ENCODE data around the gene GCSAM. TPM values are rescaled to one million over a fixed set of nuclear protein-coding genes. Genes with fewer than 3 reads are reported as not detected.
A peak's percentile ranks its signal among the peaks of the same experiment; 100 is the strongest.

GCSAM gene
- total RNA-seq, 2 experiments from 2014 or later, result 7.5 to 8.5 TPM

- Mint-ChIP-seq H3K9me3 (peaks cover 2% of the 10 kb centered on the region), H3K27me3 (peaks cover 1% of the 10 kb centered on the region), H3K4me1 (peaks cover 22% of the 10 kb centered on the region), H3K36me3 (peaks cover 5% of the 10 kb centered on the region), H3K27ac (no peak overlapping the region), H3K4me3 (no peak overlapping the region)
- no peak for DNase-seq
Observed at GRCh38 chr3:112096176-112096575, 36.9 kb downstream of the GCSAM start.

- peaks cover 24% of the 10 kb centered on the region for H3K4me1 Mint-ChIP-seq
Observed at GRCh38 chr3:112095731-112096130, 37.3 kb downstream of the GCSAM start.

GRCh38 chr3:112093180-112093522 lies 39.9 kb downstream of the GCSAM start:
- Mint-ChIP-seq H3K27me3 (peaks cover 18% of the 10 kb centered on the region), H3K36me3 (peaks cover 3% of the 10 kb centered on the region), H3K9me3 (peaks cover under 1% of the 10 kb centered on the region), H3K4me3 (no peak overlapping the region), H3K27ac (peak overlapping the region; percentile 12), H3K4me1 (peaks cover 28% of the 10 kb centered on the region)
- no peak for DNase-seq

More at GRCh38 chr3:112095731-112096130, 37.3 kb downstream of the GCSAM start:
- peaks cover 2% of the 10 kb centered on the region for H3K9me3 Mint-ChIP-seq
- peaks cover 4% of the 10 kb centered on the region for H3K27me3 Mint-ChIP-seq
- H3K36me3 Mint-ChIP-seq, result peaks cover 5% of the 10 kb centered on the region
- DNase-seq, result no peak
- H3K4me3 Mint-ChIP-seq, result no peak overlapping the region
- H3K27ac Mint-ChIP-seq, result no peak overlapping the region

- Mint-ChIP-seq H3K27me3 (peaks cover 23% of the 10 kb centered on the region), H3K4me1 (peaks cover 30% of the 10 kb centered on the region), H3K4me3 (no peak overlapping the region)
Observed at GRCh38 chr3:112092496-112093179, 40.4 kb downstream of the GCSAM start.

GRCh38 chr3:112090887-112091586 lies 42.0 kb downstream of the GCSAM start:
- no peak overlapping the region for H3K27ac Mint-ChIP-seq
- peaks cover 36% of the 10 kb centered on the region for H3K4me1 Mint-ChIP-seq
- H3K27me3 Mint-ChIP-seq, result peaks cover 35% of the 10 kb centered on the region
- no peak overlapping the region for H3K4me3 Mint-ChIP-seq
- peaks cover 3% of the 10 kb centered on the region for H3K36me3 Mint-ChIP-seq
- no peak for DNase-seq
- H3K9me3 Mint-ChIP-seq, result no peaks in the 10 kb centered on the region

More at GRCh38 chr3:112092496-112093179, 40.4 kb downstream of the GCSAM start:
- no peak for DNase-seq
- Mint-ChIP-seq H3K27ac (no peak overlapping the region), H3K36me3 (peaks cover 3% of the 10 kb centered on the region), H3K9me3 (no peaks in the 10 kb centered on the region)

DNA sequence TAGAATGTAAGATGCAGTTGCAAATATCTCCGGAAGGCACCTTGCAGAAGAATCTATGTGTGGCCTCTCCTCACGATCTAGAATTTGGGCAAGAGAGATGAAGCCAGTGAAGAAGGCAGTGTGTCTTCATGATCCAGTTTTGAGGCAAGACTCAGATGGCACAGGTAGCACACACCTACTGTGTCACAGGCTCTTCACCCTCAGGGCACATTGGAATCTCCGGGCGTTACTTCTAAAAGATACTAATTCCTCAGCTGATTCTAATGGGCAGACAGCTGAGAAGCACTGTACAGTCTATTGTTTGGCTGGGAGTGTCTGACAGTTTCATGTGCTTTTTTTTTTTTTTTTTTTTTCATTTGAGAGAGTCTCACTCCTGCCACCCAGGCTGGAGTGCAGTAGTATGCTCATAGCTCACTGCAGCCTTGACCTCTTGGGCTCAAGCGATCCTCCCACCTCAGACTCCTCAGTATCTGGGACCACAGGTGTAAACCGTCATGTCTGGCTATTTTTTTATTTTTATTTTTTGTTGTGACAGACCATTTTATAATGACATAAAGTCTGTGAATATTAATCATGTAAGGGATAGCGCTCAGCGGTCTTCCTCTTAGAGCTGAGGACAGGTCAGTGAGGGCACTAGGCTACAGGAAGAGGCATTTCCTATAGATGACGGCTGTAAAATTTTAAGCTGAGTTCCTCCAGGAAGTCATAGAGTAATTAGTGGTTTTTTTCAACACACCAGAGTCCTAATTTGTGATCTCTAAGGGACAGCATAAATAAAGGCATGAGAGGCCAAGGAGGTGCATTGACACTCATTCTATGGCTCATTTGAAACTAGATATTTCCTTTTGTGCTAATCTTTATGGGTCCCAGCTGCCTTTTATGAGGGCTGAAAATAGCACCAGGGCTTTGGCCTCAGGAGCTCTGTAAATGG lies 42.8 kb downstream of the GCSAM start:
- H3K36me3 Mint-ChIP-seq, result peaks cover 3% of the 10 kb centered on the region
- peaks cover 35% of the 10 kb centered on the region for H3K27me3 Mint-ChIP-seq
- no peak overlapping the region for H3K4me3 Mint-ChIP-seq
- no peak for DNase-seq
- no peaks in the 10 kb centered on the region for H3K9me3 Mint-ChIP-seq
- H3K4me1 Mint-ChIP-seq, result peaks cover 38% of the 10 kb centered on the region
- H3K27ac Mint-ChIP-seq, result no peak overlapping the region

DNA sequence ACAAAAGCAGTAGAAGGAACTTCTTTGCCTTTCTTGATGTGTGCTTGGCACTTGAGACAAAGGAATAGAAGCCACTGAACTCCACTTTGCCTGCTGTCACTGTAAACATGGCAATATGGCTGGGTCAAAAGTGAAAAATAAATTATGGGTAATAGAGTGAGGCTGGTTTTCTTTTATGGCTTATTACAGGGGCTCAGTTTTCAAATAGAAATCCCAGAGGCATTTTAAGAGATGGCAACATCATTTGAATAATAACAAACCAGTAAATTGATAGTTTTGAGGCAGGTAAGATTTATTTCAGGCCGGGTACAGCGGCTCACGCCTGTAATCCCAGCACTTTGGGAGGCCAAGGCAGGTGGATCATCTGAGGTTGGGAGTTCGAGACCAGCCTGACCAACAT lies 44.1 kb downstream of the GCSAM start:
- Mint-ChIP-seq H3K9me3 (no peaks in the 10 kb centered on the region), H3K4me3 (no peak overlapping the region), H3K4me1 (peaks cover 38% of the 10 kb centered on the region), H3K27me3 (peaks cover 35% of the 10 kb centered on the region), H3K27ac (no peak overlapping the region), H3K36me3 (peaks cover 1% of the 10 kb centered on the region)
- no peak for DNase-seq

GRCh38 chr3:112087746-112088145 lies 45.3 kb downstream of the GCSAM start:
- no peak overlapping the region for H3K27ac Mint-ChIP-seq
- no peak for DNase-seq

DNA sequence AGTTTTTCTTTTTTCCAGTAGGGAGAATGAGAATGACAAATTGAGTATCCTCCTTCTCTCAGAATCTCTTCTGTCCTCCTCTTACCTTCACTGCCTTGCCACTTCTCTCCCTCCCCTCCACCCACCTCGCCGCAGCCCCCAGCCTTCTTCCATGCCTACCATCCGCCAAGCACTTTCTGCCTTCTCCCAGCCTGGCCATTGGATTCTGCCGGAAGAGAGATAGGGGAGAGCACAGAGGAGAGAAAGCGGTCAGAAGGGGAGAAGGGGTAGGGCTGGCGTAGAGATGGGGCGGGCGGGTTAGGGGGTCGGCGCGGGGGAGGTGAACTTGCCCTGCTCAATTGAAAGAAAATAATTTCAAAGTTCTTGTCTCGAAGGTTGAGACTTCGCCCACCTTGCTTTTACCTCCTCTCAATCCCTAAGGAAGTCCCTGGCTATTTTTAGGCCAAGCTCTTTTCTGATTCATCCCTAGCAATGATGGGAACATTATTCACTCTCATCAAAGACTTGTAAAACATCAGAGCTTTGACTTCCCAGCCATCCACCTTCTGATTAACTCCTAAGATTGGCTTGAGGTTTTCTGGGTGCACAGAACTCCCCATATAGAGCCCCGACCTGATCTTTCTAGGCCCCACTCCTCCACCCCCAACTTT lies 46.0 kb downstream of the GCSAM start:
- no peak for DNase-seq
- Mint-ChIP-seq H3K9me3 (no peaks in the 10 kb centered on the region), H3K4me3 (peak overlapping the region; percentile 82), H3K4me1 (peaks cover 25% of the 10 kb centered on the region), H3K36me3 (no peaks in the 10 kb centered on the region), H3K27ac (no peak overlapping the region), H3K27me3 (peaks cover 35% of the 10 kb centered on the region)

More at GRCh38 chr3:112087746-112088145, 45.3 kb downstream of the GCSAM start:
- Mint-ChIP-seq H3K4me1 (peaks cover 31% of the 10 kb centered on the region), H3K9me3 (no peaks in the 10 kb centered on the region), H3K36me3 (peaks cover 1% of the 10 kb centered on the region), H3K27me3 (peaks cover 35% of the 10 kb centered on the region), H3K4me3 (no peak overlapping the region)

DNA sequence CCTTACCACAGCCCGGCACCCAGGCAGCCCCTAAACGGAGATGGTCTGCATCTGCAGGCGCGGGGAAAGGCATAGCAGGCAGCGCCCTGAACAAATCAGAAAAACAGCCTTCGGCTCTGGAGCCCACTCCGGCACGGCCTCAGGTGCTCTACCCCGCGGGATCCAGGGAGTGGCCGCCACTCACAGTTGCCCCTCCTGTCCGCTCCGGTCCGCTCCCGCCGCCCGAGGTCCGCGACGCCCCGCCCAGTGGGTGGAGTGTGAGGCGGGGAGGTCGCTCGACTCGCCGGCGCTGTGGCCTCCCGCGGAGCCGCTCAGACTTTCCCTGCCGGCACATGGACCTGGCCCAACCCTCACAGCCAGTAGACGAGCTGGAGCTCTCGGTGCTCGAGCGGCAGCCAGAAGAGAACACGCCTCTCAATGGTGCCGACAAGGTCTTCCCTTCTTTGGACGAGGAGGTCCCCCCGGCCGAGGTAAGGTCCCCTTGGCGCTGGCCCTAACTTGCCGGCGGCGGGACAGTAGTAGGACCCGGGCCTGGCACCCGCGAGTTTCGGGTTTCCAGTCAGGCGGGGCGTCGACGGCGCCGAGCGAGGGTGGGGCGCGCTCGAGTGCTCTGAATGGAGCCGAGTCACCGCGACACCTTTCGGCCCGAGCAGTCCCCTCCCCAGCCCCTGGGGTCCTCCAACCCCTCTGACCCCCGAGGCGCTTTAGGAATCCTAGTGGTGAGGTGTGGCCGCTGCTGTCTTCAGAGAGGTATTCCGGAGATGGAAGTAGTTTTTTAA lies 46.8 kb downstream of the GCSAM start, which contains the start of gene C3orf52:
Gene C3orf52, plus strand, starts transcription at position 314 of the 779 bp plus-strand sequence. Its CDS starts 19 bp downstream, at position 333.
- peaks cover 35% of the 10 kb centered on the region for H3K27me3 Mint-ChIP-seq

GRCh38 chr3:112085735-112086075 lies 47.3 kb downstream of the GCSAM start:
- Mint-ChIP-seq H3K9me3 (no peaks in the 10 kb centered on the region), H3K27ac (no peak overlapping the region), H3K4me1 (peaks cover 22% of the 10 kb centered on the region), H3K36me3 (no peaks in the 10 kb centered on the region), H3K27me3 (peaks cover 31% of the 10 kb centered on the region), H3K4me3 (peak overlapping the region; percentile 82)
- no peak for DNase-seq

More for the DNA sequence above, 46.8 kb downstream of the GCSAM start, which contains the start of gene C3orf52:
- DNase-seq, result peak; percentile 74
- Mint-ChIP-seq H3K36me3 (no peaks in the 10 kb centered on the region), H3K27ac (peak within 1 kb of the TSS; percentile 26), H3K4me3 (peak within 1 kb of the TSS; percentile 82), H3K4me1 (peaks cover 25% of the 10 kb centered on the region), H3K9me3 (no peaks in the 10 kb centered on the region)

GRCh38 chr3:112084980-112085705 lies 47.9 kb downstream of the GCSAM start:
- no peak for DNase-seq
- peak overlapping the region; percentile 82 for H3K4me3 Mint-ChIP-seq
- no peak overlapping the region for H3K27ac Mint-ChIP-seq
- H3K9me3 Mint-ChIP-seq, result no peaks in the 10 kb centered on the region
- H3K27me3 Mint-ChIP-seq, result peaks cover 31% of the 10 kb centered on the region
- H3K4me1 Mint-ChIP-seq, result peaks cover 18% of the 10 kb centered on the region
- H3K36me3 Mint-ChIP-seq, result no peaks in the 10 kb centered on the region

- Mint-ChIP-seq H3K36me3 (no peaks in the 10 kb centered on the region), H3K4me3 (no peak overlapping the region), H3K4me1 (peaks cover 18% of the 10 kb centered on the region), H3K27me3 (peaks cover 18% of the 10 kb centered on the region), H3K9me3 (no peaks in the 10 kb centered on the region), H3K27ac (no peak overlapping the region)
- no peak for DNase-seq
Observed at GRCh38 chr3:112083239-112083638, 49.8 kb downstream of the GCSAM start.

All from activated naive CD8-positive, alpha-beta T cell treated with anti-CD3 and anti-CD28 coated beads for 36 hours (primary cell).